Osteoblast (primary cell): ENCODE results near the gene KIF26B. TPM values are rescaled to one million over a fixed set of nuclear protein-coding genes. Genes with fewer than 3 reads are reported as not detected.

Experiments
- DNase-seq: peaks from one replicate; pipeline ENCODE4 v3.0.0; 2011; ENCODE audit warnings: low spot score, mixed read lengths; ENCODE audit not compliant: insufficient read length; ENCODE audit errors: missing footprints
- H2AFZ ChIP-seq: 2 replicates; pipeline ENCODE4 v1.6.0; 2011; ENCODE audit warnings: mild to moderate bottlenecking, low read length
- H3K27ac ChIP-seq: 2 replicates; pipeline ENCODE4 v1.5.1; 2011; ENCODE audit warnings: mild to moderate bottlenecking, low read depth, low read length, moderate library complexity
- H3K27me3 ChIP-seq: 2 replicates; pipeline ENCODE4 v1.6.0; 2012; ENCODE audit warnings: mild to moderate bottlenecking, control low read depth, inconsistent platforms, low read length, moderate library complexity; ENCODE audit not compliant: insufficient read depth
- H3K36me3 ChIP-seq: 2 replicates; pipeline ENCODE4 v1.5.1; 2011; ENCODE audit warnings: mild to moderate bottlenecking, low read length, control low read depth, moderate library complexity; ENCODE audit not compliant: insufficient read depth
- H3K4me1 ChIP-seq: 2 replicates; pipeline ENCODE4 v1.5.1; 2011; ENCODE audit warnings: mild to moderate bottlenecking, low read length, control low read depth, moderate library complexity; ENCODE audit not compliant: insufficient read depth
- H3K4me2 ChIP-seq: 2 replicates; pipeline ENCODE4 v1.6.0; 2011; ENCODE audit warnings: mild to moderate bottlenecking, low read length; ENCODE audit not compliant: insufficient read depth
- H3K4me3 ChIP-seq: fragments of 200-600 bp; sonication (generic); 3 replicates; pipeline ENCODE4 v1.5.1; 2012; ENCODE audit warnings: mild to moderate bottlenecking, low read length, inconsistent platforms; ENCODE audit not compliant: insufficient read depth
- H3K79me2 ChIP-seq: 2 replicates; pipeline ENCODE4 v1.6.0; 2012; ENCODE audit warnings: mild to moderate bottlenecking, low read length, control low read depth, inconsistent platforms; ENCODE audit not compliant: insufficient read depth
- H3K9me3 ChIP-seq: 2 replicates; pipeline ENCODE4 v1.5.1; 2011; ENCODE audit warnings: low read depth, low read length, control low read depth
- H4K20me1 ChIP-seq: 2 replicates; pipeline ENCODE4 v1.6.0; 2012; ENCODE audit warnings: mild to moderate bottlenecking, low read length, control low read depth; ENCODE audit not compliant: insufficient read depth
- total RNA-seq: library from RNA; depleted of rRNA; stranded (reverse); fragments of >200 nt; gene quantifications from 2 replicates; pipeline ENCODE4 v1.2.3, GENCODE V29; 2012
- TF ChIP-seq, protein P1 (sequence below): IDR thresholded peaks from 2 replicates; pipeline ENCODE4 v1.5.1; 2011; ENCODE audit warnings: mild to moderate bottlenecking, low read depth, low read length, moderate library complexity; ENCODE audit errors: extremely low read depth

KIF26B gene
- total RNA-seq, 1 donor = 22.1 TPM

DNA sequence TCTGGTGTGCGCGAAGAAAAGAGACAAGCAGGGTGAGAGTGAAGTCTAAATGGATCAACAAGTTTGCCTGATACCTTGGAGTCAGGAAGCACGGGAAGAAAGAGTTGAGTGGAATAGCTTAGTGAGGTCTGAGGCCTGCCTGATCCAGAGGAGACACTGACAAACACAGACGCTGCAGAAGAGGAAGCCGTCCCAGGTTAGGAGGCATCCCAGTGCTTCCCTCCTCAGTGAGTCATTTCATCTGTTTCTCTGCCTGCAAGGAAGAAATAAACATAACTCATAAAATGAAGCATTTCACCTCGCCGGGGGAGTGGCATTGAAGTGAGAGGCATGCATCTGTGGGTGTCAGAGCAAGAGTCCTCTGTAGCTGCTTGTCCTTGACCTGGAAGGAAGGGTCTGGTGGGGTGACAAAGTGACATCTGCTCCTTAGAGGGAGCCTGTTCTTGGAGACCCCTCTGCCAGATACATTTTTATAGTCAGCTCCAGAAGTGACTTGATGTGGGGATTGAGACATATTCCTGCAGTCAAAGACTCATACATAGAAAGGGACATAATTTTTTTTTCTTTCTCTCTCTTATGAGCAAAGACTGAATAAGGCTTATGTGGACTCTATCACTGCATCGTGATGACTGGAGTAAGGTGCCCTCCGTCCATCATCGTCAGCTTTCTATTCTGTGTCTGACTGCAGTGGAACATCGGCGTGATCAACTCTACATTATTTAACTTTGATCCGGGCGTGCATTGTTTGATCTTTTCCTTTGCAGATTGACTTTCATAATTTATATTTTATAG is 256.7 kb downstream of the KIF26B start:
- no peak overlapping the region for H3K4me3 ChIP-seq
- DNase-seq = no peak
- no peaks in the 10 kb centered on the region for H3K79me2 ChIP-seq
- H3K27me3 ChIP-seq = no peaks in the 10 kb centered on the region
- H3K4me1 ChIP-seq = no peaks in the 10 kb centered on the region
- H3K27ac ChIP-seq = no peak overlapping the region
- TF ChIP-seq, protein P1, sequence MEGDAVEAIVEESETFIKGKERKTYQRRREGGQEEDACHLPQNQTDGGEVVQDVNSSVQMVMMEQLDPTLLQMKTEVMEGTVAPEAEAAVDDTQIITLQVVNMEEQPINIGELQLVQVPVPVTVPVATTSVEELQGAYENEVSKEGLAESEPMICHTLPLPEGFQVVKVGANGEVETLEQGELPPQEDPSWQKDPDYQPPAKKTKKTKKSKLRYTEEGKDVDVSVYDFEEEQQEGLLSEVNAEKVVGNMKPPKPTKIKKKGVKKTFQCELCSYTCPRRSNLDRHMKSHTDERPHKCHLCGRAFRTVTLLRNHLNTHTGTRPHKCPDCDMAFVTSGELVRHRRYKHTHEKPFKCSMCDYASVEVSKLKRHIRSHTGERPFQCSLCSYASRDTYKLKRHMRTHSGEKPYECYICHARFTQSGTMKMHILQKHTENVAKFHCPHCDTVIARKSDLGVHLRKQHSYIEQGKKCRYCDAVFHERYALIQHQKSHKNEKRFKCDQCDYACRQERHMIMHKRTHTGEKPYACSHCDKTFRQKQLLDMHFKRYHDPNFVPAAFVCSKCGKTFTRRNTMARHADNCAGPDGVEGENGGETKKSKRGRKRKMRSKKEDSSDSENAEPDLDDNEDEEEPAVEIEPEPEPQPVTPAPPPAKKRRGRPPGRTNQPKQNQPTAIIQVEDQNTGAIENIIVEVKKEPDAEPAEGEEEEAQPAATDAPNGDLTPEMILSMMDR = no peak
- no peak overlapping the region for H3K4me2 ChIP-seq
- H2AFZ ChIP-seq = no peak overlapping the region
- H4K20me1 ChIP-seq = peaks cover 2% of the 10 kb centered on the region
- H3K36me3 ChIP-seq = no peaks in the 10 kb centered on the region
- H3K9me3 ChIP-seq = no peaks in the 10 kb centered on the region

DNA sequence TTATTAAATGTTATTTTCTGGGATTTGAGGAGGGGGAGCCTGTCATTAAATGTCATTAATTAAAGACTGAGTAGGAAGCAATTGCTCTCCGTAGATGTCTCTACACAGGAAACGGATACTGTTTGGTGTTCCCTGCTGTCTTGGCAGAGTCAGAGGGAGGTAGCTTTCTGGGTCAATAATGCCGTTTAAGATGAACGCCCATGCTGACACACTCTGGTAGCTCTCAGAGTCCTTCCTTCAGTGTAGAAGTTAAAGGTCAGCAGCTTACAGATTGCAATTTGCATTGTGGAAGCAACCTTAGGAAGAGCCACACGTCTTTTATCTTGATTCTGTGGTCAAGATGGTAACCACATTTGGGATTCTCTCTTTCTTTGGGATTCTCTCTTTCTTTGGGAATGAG is 257.5 kb downstream of the KIF26B start:
- Histone ChIP-seq H3K27ac (no peak overlapping the region), H3K4me1 (no peaks in the 10 kb centered on the region)
- no peak for DNase-seq

DNA sequence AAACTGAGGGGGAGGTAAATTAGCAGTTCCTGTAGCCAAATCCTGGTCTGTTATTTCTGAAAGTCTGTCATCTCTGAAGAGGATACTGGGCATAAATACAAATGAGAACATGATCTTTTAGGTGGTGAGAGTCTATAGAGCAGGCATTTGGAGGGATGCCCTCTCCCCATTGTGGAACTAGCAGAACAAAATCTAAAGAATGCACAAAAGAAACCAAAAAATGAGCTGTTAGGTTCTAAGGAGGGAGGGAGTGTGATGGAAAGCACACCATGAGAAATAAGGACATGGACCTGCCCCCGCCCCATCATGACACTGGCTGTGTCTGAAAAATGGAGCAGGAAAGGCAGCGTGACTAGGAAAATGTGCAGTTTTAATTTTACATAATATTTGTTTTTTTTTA is 262.0 kb downstream of the KIF26B start:
- TF ChIP-seq, protein P1 = no peak
- no peak for DNase-seq
- H3K4me3 ChIP-seq = no peak overlapping the region
- peaks cover 7% of the 10 kb centered on the region for H3K27me3 ChIP-seq
- no peaks in the 10 kb centered on the region for H4K20me1 ChIP-seq
- no peaks in the 10 kb centered on the region for H3K36me3 ChIP-seq
- H3K79me2 ChIP-seq = no peaks in the 10 kb centered on the region
- H3K9me3 ChIP-seq = no peaks in the 10 kb centered on the region
- no peak overlapping the region for H3K4me2 ChIP-seq
- no peak overlapping the region for H3K27ac ChIP-seq
- H3K4me1 ChIP-seq = no peaks in the 10 kb centered on the region
- H2AFZ ChIP-seq = no peak overlapping the region

More for the DNA sequence above, 257.5 kb downstream of the KIF26B start:
- Histone ChIP-seq H3K79me2 (no peaks in the 10 kb centered on the region), H4K20me1 (peaks cover 2% of the 10 kb centered on the region), H2AFZ (no peak overlapping the region), H3K27me3 (no peaks in the 10 kb centered on the region), H3K36me3 (no peaks in the 10 kb centered on the region), H3K4me3 (no peak overlapping the region), H3K9me3 (no peaks in the 10 kb centered on the region), H3K4me2 (no peak overlapping the region)
- TF ChIP-seq, protein P1 = no peak

DNA sequence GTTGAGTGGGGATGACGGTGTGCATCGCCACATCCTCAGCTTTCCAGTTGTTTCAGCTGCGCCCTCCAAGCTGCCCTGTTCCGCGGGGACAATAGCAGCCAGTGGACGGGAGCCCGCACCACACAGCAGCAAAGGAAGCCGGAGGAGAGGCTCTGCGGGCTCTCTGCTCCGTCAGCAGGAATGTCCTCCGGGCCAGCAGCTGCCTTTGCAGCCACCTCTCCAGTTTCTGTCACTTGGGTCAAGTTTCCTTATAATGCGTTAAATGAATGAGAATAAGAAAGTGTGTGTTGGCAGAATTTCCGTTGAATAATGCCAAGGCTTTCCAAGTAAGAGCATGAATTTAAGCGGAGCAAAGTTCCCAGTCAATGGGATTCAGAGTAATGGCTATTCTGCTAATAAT is 263.3 kb downstream of the KIF26B start:
- Histone ChIP-seq H3K9me3 (no peaks in the 10 kb centered on the region), H3K27ac (no peak overlapping the region), H3K4me1 (no peaks in the 10 kb centered on the region), H4K20me1 (no peaks in the 10 kb centered on the region), H3K36me3 (no peaks in the 10 kb centered on the region), H3K4me2 (no peak overlapping the region), H3K27me3 (peaks cover 7% of the 10 kb centered on the region), H3K79me2 (no peaks in the 10 kb centered on the region), H3K4me3 (no peak overlapping the region), H2AFZ (no peak overlapping the region)
- TF ChIP-seq, protein P1 = no peak
- DNase-seq = no peak
